Type B pancreatic cell (in vitro differentiated cells): Measurements from ENCODE around the gene ARL9. TPM values are rescaled to one million over a fixed set of nuclear protein-coding genes. Genes with fewer than 3 reads are reported as not detected.

Source experiments
- DNase-seq: peaks from one replicate; pipeline ENCODE4 v3.0.0; 2021; ENCODE audit warnings: mixed read lengths; ENCODE audit not compliant: unreplicated experiment; ENCODE audit errors: extremely low spot score
- H3K27ac Mint-ChIP-seq: 2 replicates; pipeline ENCODE4 v1.8.0; 2021; ENCODE audit warnings: mild to moderate bottlenecking, mixed read lengths
- H3K27me3 Mint-ChIP-seq: 2 replicates; pipeline ENCODE4 v1.8.0; 2021; ENCODE audit warnings: mixed read lengths
- H3K36me3 Mint-ChIP-seq: 2 replicates; pipeline ENCODE4 v1.8.0; 2021; ENCODE audit warnings: mixed read lengths
- H3K4me1 Mint-ChIP-seq: one replicate; pipeline ENCODE4 v1.8.0; 2021; ENCODE audit warnings: mixed read lengths; ENCODE audit not compliant: unreplicated experiment
- H3K4me3 Mint-ChIP-seq: 2 replicates; pipeline ENCODE4 v1.8.0; 2021; ENCODE audit warnings: mild to moderate bottlenecking, mixed read lengths
- H3K9me3 Mint-ChIP-seq: 2 replicates; pipeline ENCODE4 v1.8.0; 2021; ENCODE audit warnings: mixed read lengths
- CTCF ChIP-seq: fragments of 200-600 bp; sonication (generic); conservative IDR thresholded peaks from 2 replicates; pipeline ENCODE4 v1.5.0; 2021; ENCODE audit warnings: antibody characterized with exemption, mild to moderate bottlenecking
- long read RNA-seq: library from polyadenylated mRNA; unstranded; transcript quantifications from one replicate; pipeline ENCODE4 v2.0.0, GENCODE V29; 2020
- total RNA-seq: library from RNA; stranded (reverse); gene quantifications from 2 replicates; pipeline ENCODE4 v1.2.1, GENCODE V29; 2021; ENCODE audit warnings: low replicate concordance

ARL9 gene, protein sequence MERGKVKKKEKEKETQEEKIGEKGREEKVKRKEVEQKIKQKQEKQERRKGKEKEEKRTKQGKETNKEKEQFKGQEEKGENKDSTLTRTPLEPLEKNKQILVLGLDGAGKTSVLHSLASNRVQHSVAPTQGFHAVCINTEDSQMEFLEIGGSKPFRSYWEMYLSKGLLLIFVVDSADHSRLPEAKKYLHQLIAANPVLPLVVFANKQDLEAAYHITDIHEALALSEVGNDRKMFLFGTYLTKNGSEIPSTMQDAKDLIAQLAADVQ
- 0.74 and 1.1 TPM in 2 replicates for total RNA-seq
- long read RNA-seq: 0 reads

GRCh38 chr4:56505269-56506130 is at the start of gene ARL9:
Gene ARL9 (plus strand): TSS chr4:56505791. CDS start chr4:56505863, 72 bp downstream.
- Mint-ChIP-seq H3K9me3 (no peaks in the 10 kb centered on the region), H3K36me3 (peaks cover 14% of the 10 kb centered on the region), H3K27ac (peak within 1 kb of the TSS; percentile 60), H3K27me3 (peaks cover 19% of the 10 kb centered on the region), H3K4me1 (no peaks in the 10 kb centered on the region), H3K4me3 (peak within 1 kb of the TSS; percentile 94)
- no peak for DNase-seq
- TF ChIP-seq CTCF: no peak

GRCh38 chr4:56460085-56460484 is 45.5 kb upstream of the ARL9 start:
- TF ChIP-seq CTCF: no peak
- Mint-ChIP-seq H3K4me3 (no peak overlapping the region), H3K27me3 (no peaks in the 10 kb centered on the region), H3K9me3 (no peaks in the 10 kb centered on the region), H3K36me3 (peaks cover 33% of the 10 kb centered on the region), H3K27ac (no peak overlapping the region), H3K4me1 (peaks cover 7% of the 10 kb centered on the region)
- DNase-seq: no peak

GRCh38 chr4:56462157-56462556 is 43.4 kb upstream of the ARL9 start:
- Mint-ChIP-seq H3K36me3 (peaks cover 21% of the 10 kb centered on the region), H3K27me3 (no peaks in the 10 kb centered on the region), H3K4me1 (peaks cover 17% of the 10 kb centered on the region), H3K27ac (no peak overlapping the region), H3K9me3 (no peaks in the 10 kb centered on the region), H3K4me3 (no peak overlapping the region)
- DNase-seq: no peak
- TF ChIP-seq CTCF: no peak

DNA sequence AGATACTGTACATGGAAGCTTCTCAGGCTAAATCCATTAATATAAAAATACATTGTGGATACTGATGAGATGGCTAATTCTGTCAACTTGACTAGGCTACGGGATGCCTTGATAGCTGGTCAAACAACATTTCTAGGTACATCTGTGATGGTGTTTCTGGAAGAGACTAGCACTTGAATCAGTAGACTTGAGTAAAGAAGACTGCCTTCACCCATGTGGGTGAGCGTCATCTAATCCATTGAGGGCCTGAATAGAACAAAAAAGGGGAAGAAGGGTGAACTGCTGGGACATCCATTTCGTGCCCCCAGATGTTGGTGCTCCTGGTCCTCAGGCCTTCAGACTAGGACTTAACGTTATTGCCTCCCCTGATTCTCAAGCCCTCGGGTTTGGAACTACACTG is 41.9 kb upstream of the ARL9 start:
- Mint-ChIP-seq H3K9me3 (no peaks in the 10 kb centered on the region), H3K27ac (no peak overlapping the region), H3K36me3 (peaks cover 21% of the 10 kb centered on the region), H3K4me1 (peaks cover 20% of the 10 kb centered on the region), H3K4me3 (no peak overlapping the region), H3K27me3 (no peaks in the 10 kb centered on the region)
- no peak for DNase-seq
- no peak for TF ChIP-seq CTCF

DNA sequence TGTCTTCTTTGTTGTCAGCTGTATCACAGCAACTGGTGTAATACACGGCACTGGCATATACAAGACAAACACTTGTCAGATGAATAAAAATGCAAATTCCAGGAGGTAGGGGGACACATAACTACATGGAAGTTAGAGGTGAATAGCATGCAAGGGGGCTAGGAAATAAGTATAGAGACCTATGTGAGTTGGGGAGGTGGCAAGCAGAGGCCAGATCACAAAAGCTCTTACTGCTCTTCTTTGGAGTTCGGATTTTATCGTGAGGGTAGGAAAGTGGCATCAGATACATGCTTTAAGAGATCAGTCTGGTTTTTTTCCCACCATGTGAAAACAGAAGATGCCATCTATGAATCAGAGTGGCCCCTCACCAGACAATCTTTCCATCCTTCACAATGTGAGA is 41.0 kb upstream of the ARL9 start:
- TF ChIP-seq CTCF: no peak
- Mint-ChIP-seq H3K4me1 (peaks cover 27% of the 10 kb centered on the region), H3K4me3 (peak overlapping the region; percentile 42), H3K36me3 (peaks cover 21% of the 10 kb centered on the region), H3K27me3 (no peaks in the 10 kb centered on the region), H3K27ac (peak overlapping the region; percentile 6), H3K9me3 (no peaks in the 10 kb centered on the region)
- DNase-seq: no peak
